HepG2 (cell line): ENCODE data around the gene ACAN. TPM values are rescaled to one million over a fixed set of nuclear protein-coding genes. Genes with fewer than 3 reads are reported as not detected.

ENCODE experiments used
- ATAC-seq: fragments of 200-7000 bp; cut with Tn5 transposase; 3 replicates; pipeline ENCODE4 v1.9.1; 2020; ENCODE audit warnings: mild to moderate bottlenecking, moderate library complexity
- BruUV-seq: library from RNA; stranded (reverse); fragments of 400-500 nt; replicated peaks from 2 replicates; lab custom pipeline; 2021; lab: Mats Ljungman, UMichigan
- CTCF ChIA-PET: fragments of 300-600 bp; formaldehyde crosslinking; extraction: SDS; loops from one replicate; lab custom pipeline; 2021; ENCODE audit warnings: low total read pairs, inconsistent platforms, low intra/inter-chr PET ratio; lab: Yijun Ruan, JAX
- POLR2A ChIA-PET: fragments of 350-600 bp; sonication (Branson Sonifier 250); formaldehyde crosslinking; loops from one replicate; lab custom pipeline; 2020; ENCODE audit warnings: antibody characterized with exemption, inconsistent platforms; lab: Yijun Ruan, JAX
- DNase-seq: peaks from one replicate; pipeline ENCODE4 v3.0.0-alpha.2; 2015; ENCODE audit warnings: low spot score
- FAIRE-seq: peaks from 3 replicates; lab custom pipeline; 2011; peaks lifted over from hg19 to GRCh38; lab: Jason Lieb, UNC
- H2AFZ ChIP-seq: one replicate; pipeline ENCODE4 v1.6.1; 2011; ENCODE audit warnings: low read length, inconsistent platforms
- H3K27ac ChIP-seq: fragments of 300-600 bp; 3 replicates; pipeline ENCODE4 v1.8.0; 2011; ENCODE audit warnings: mixed run types, mild to moderate bottlenecking, mixed read lengths, low read length, inconsistent platforms; ENCODE audit not compliant: insufficient read depth; ENCODE audit errors: extremely low read length
- H3K27me3 ChIP-seq, 2 experiments: fragments of 200-600 bp in 1 of 2; 2 replicates in 1 of 2; 3 replicates in 1 of 2; pipeline versions ENCODE4 v1.6.0 to v1.8.0; 2011; ENCODE audit warnings: low read length in 2 of 2, mild to moderate bottlenecking in 2 of 2, moderate library complexity in 2 of 2, inconsistent platforms in 1 of 2; ENCODE audit not compliant: insufficient read depth in 2 of 2, control insufficient read depth in 1 of 2
- H3K36me3 ChIP-seq, 2 experiments: fragments of 200-600 bp in 1 of 2; replicated peaks in 1 of 2; 2 replicates in 1 of 2; 3 replicates in 1 of 2; pipeline versions ENCODE4 v1.5.1 to v1.8.0; 2011; ENCODE audit warnings: low read length in 2 of 2, inconsistent platforms in 1 of 2; ENCODE audit not compliant: insufficient read depth in 2 of 2, control insufficient read depth in 1 of 2
- H3K4me1 ChIP-seq: 2 replicates; pipeline ENCODE4 v1.5.1; 2012; ENCODE audit warnings: low read length, inconsistent platforms; ENCODE audit not compliant: insufficient read depth
- H3K4me2 ChIP-seq: 2 replicates; pipeline ENCODE4 v1.6.0; 2011; ENCODE audit warnings: low read depth, low read length, inconsistent platforms
- H3K4me3 ChIP-seq, 3 experiments: fragments of 200-600 bp in 1 of 3; sonication (generic), shearing (Covaris generic) in 1 of 3; replicated peaks in 1 of 3; 2 replicates each; pipeline ENCODE4 v1.5.1; 2011 to 2016; ENCODE audit warnings: low read length in 3 of 3, inconsistent platforms in 2 of 3, low read depth in 2 of 3, mild to moderate bottlenecking in 2 of 3, control low read depth in 1 of 3, mixed read lengths in 1 of 3; ENCODE audit not compliant: insufficient read depth in 1 of 3
- H3K79me2 ChIP-seq: one replicate; pipeline ENCODE4 v1.6.1; 2011; ENCODE audit warnings: low read length, inconsistent platforms; ENCODE audit not compliant: insufficient read depth
- H3K9ac ChIP-seq: 2 replicates; pipeline ENCODE4 v1.6.0; 2011; ENCODE audit warnings: mild to moderate bottlenecking, low read depth, low read length, inconsistent platforms; ENCODE audit not compliant: insufficient read depth
- H3K9me3 ChIP-seq: 2 replicates; pipeline ENCODE4 v1.5.1; 2012; ENCODE audit warnings: mild to moderate bottlenecking, low read length
- H4K20me1 ChIP-seq: 2 replicates; pipeline ENCODE4 v1.6.0; 2011; ENCODE audit warnings: inconsistent platforms, mild to moderate bottlenecking, low read length, moderate library complexity; ENCODE audit not compliant: insufficient read depth
- GMEB1 ChIP-seq: sonication (generic); formaldehyde crosslinking; IDR thresholded peaks from 2 replicates; pipeline ENCODE4 v1.5.1; 2020; ENCODE audit warnings: missing genetic modification reagents, mild to moderate bottlenecking, borderline replicate concordance
- GMEB2 ChIP-seq: IDR thresholded peaks from 2 replicates; pipeline ENCODE4 v1.6.1; 2016; ENCODE audit warnings: missing biosample characterization, missing genetic modification reagents, low read depth
- HBP1 ChIP-seq: IDR thresholded peaks from 2 replicates; pipeline ENCODE4 v1.6.1; 2016; ENCODE audit warnings: low read depth, control low read depth
- HNF1B ChIP-seq: sonication (generic); formaldehyde crosslinking; IDR thresholded peaks from 2 replicates; pipeline ENCODE4 v1.5.1; 2020; ENCODE audit warnings: mild to moderate bottlenecking, moderate library complexity, missing genetic modification reagents
- LCORL ChIP-seq, 2 experiments: fragments of 450-650 bp in 1 of 2; sonication (generic) in 1 of 2; formaldehyde crosslinking in 1 of 2; IDR thresholded peaks; 2 replicates each; pipeline versions ENCODE4 v1.5.0 to v1.6.1; 2017 to 2020; ENCODE audit warnings: antibody characterized with exemption in 1 of 2, missing genetic modification reagents in 1 of 2
- MTA1 ChIP-seq: sonication (generic); formaldehyde crosslinking; IDR thresholded peaks from 2 replicates; pipeline ENCODE4 v1.4.0; 2020; ENCODE audit warnings: missing genetic modification reagents, mild to moderate bottlenecking, borderline replicate concordance
- SP4 ChIP-seq: sonication (generic); formaldehyde crosslinking; IDR thresholded peaks from 2 replicates; pipeline ENCODE4 v1.8.1; 2023; ENCODE audit warnings: mild to moderate bottlenecking, missing genetic modification reagents
- ZFX ChIP-seq: sonication (generic); formaldehyde crosslinking; IDR thresholded peaks from 2 replicates; pipeline ENCODE4 v1.4.0; 2020; ENCODE audit warnings: mild to moderate bottlenecking, low read depth, missing genetic modification reagents, moderate library complexity
- ZNF780A ChIP-seq: sonication (generic); formaldehyde crosslinking; IDR thresholded peaks from 2 replicates; pipeline ENCODE4 v1.8.0; 2022; ENCODE audit warnings: mild to moderate bottlenecking, missing genetic modification reagents, moderate library complexity
- WGBS: methylation state at CpG from one replicate; pipeline ENCODE4 v1.1.6; 2017; ENCODE audit warnings: low lambda C conversion rate; 5-methylcytosine and 5-hydroxymethylcytosine counted together
- in situ Hi-C: cut with HindIII; loops from 2 replicates; pipeline ENCODE4 v1.10.0; 2017; ENCODE audit warnings: low pct_unique_long_range_greater_than_20kb; ENCODE audit not compliant: extremely low pct_ligation_motif_present
- intact Hi-C: fragments of 100-400 bp; cut with micrococcal nuclease; formaldehyde crosslinking; loops from one replicate; pipeline ENCODE4 v1.10.0; 2022; ENCODE audit not compliant: unreplicated experiment
- polyA plus RNA-seq, 8 experiments: library from polyadenylated mRNA; depleted of rRNA in 3 of 8; stranded (reverse) in 7 of 8; unstranded in 1 of 8; fragments of >200 nt; fragmentation: Illumina TruSeq in 4 of 8; extraction: Trizol in 4 of 8; gene quantifications; 2 replicates each; pipeline versions ENCODE4 v1.2.1 to v1.2.3, GENCODE V29; 2011 to 2016; ENCODE audit warnings: low read depth in 4 of 8, missing spikeins in 1 of 8, mixed read lengths in 1 of 8; ENCODE audit not compliant: insufficient read depth in 1 of 8
- total RNA-seq, 5 experiments: library from RNA; depleted of rRNA; stranded (reverse); fragments of >200 nt; fragmentation: Illumina TruSeq; extraction: Trizol; gene quantifications; 2 replicates each; pipeline ENCODE4 v1.2.3, GENCODE V29; 2016; ENCODE audit warnings: low read depth in 1 of 5

ACAN gene
- total and polyA plus RNA-seq, 2 of the 13 experiments (the other 11 are each of a cell fraction or from before 2014, with no cell fraction given): not detected

DNA sequence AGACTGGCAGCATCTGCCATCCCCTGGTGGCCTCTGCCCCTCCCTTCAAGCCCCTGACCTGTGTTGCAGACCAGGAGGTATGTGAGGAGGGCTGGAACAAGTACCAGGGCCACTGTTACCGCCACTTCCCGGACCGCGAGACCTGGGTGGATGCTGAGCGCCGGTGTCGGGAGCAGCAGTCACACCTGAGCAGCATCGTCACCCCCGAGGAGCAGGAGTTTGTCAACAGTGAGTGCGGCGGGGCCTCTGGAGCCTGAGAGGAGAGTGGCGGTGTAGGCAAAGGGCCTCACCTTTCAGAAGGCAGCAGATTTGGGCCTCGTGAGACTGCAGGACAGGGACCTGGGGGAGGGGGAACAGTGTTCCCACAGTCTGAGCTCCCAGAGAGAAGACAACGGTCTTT lies 68.1 kb downstream of the ACAN start (continued):
- TF ChIP-seq GMEB1 (CRISPR knock-in tag): no peak
- no peak for TF ChIP-seq ZFX

- TF ChIP-seq HBP1 (CRISPR knock-in tag) (no peak), LCORL (IDR thresholded peaks at IDR 0.05) (no peak), LCORL (CRISPR knock-in tag; IDR thresholded peaks at IDR 0.05) (no peak), SP4 (CRISPR knock-in tag) (no peak), MTA1 (CRISPR knock-in tag) (no peak), GMEB2 (no peak), ZNF780A (no peak), HNF1B (CRISPR knock-in tag) (no peak)
- in situ Hi-C loops: no loop called here
- Histone ChIP-seq H3K79me2 (no peaks in the 10 kb centered on the region), H3K4me1 (no peaks in the 10 kb centered on the region), H3K36me3 (no peaks in the 10 kb centered on the region), H2AFZ (no peak overlapping the region), H3K4me2 (no peak overlapping the region), H3K9ac (no peak overlapping the region), H3K4me3 (no peak overlapping the region), H4K20me1 (no peaks in the 10 kb centered on the region), H3K9me3 (no peaks in the 10 kb centered on the region), H3K27me3 (peaks cover 18 to 84% of the 10 kb centered on the region in 2 experiments; a peak in 4 of 5 replicates), H3K27ac (no peak overlapping the region)
- ChIA-PET CTCF (no interaction called here), POLR2A (no interaction called here)
- DNase-seq (no peak), FAIRE-seq (no peak), ATAC-seq (no peak)
- intact Hi-C loops: no loop called here
- 13% methylated on average over 3 of the region's 6 CpGs for WGBS
- no TSS peak for BruUV-seq
These were observed 68.9 kb downstream of the ACAN start for GRCh38 chr15:88872106-88872505.
